ENCODE measurements around the gene STPG1. TPM values are rescaled to one million over a fixed set of nuclear protein-coding genes. Genes with fewer than 3 reads are reported as not detected.

Gene STPG1
- total RNA-seq, 1 experiment from 2014 or later, result 12.8 TPM

GRCh38 chr1:24338447-24338846, 75.1 kb downstream of the STPG1 start:
- no peak overlapping the region for H3K4me3 Mint-ChIP-seq
- no peaks in the 10 kb centered on the region; the same call in 1 of the 2 replicates for H3K27me3 Mint-ChIP-seq (ENCODE audit: low read depth)
- ATAC-seq (no peak), DNase-seq (ENCODE audit: low spot score) (no peak)
- no peaks in the 10 kb centered on the region for H3K36me3 Mint-ChIP-seq
- CTCF ChIA-PET, result interaction anchor here (1.8 kb wide), 1 partner anchor 52 kb away, joined by 4 read pairs; no protein-coding TSS in a partner anchor
- no peaks in the 10 kb centered on the region for H3K9me3 Mint-ChIP-seq
- POLR2A ChIA-PET, result no interaction called here
- H3K4me1 Mint-ChIP-seq, result peaks cover 64% of the 10 kb centered on the region
- no peak overlapping the region for H3K27ac Mint-ChIP-seq
- TF ChIP-seq ZNF396 (CRISPR knock-in tag; IDR thresholded peaks at IDR 0.05; ENCODE audit: borderline replicate concordance) (no peak), GRHL2 (CRISPR knock-in tag; IDR thresholded peaks at IDR 0.05; ENCODE audit: insufficient replicate concordance, severe bottlenecking) (no peak), OVOL2 (CRISPR knock-in tag; IDR thresholded peaks at IDR 0.05; ENCODE audit: borderline replicate concordance) (no peak), RORB (CRISPR knock-in tag; IDR thresholded peaks at IDR 0.05) (no peak), FOXP1 (CRISPR knock-in tag; IDR thresholded peaks at IDR 0.05; ENCODE audit: borderline replicate concordance) (no peak), MXD4 (CRISPR knock-in tag; IDR thresholded peaks at IDR 0.05; ENCODE audit: borderline replicate concordance) (no peak), IRF2 (CRISPR knock-in tag; IDR thresholded peaks at IDR 0.05; ENCODE audit: borderline replicate concordance, low read depth) (no peak), CREB1 (CRISPR knock-in tag; IDR thresholded peaks at IDR 0.05) (no peak), CTCF (IDR thresholded peaks at IDR 0.05) (no peak), ZNF425 (CRISPR knock-in tag; conservative IDR thresholded peaks at IDR 0.05) (no peak), GABPB1 (CRISPR knock-in tag; IDR thresholded peaks at IDR 0.05) (no peak), SMAD3 (CRISPR knock-in tag; IDR thresholded peaks at IDR 0.05; ENCODE audit: borderline replicate concordance) (no peak), USF1 (CRISPR knock-in tag; IDR thresholded peaks at IDR 0.05) (no peak), PREB (CRISPR knock-in tag; IDR thresholded peaks at IDR 0.05; ENCODE audit: borderline replicate concordance) (no peak), EMX1 (CRISPR knock-in tag; IDR thresholded peaks at IDR 0.05) (no peak), SOX15 (CRISPR knock-in tag; IDR thresholded peaks at IDR 0.05) (no peak)
- TF ChIP-seq, protein P1, sequence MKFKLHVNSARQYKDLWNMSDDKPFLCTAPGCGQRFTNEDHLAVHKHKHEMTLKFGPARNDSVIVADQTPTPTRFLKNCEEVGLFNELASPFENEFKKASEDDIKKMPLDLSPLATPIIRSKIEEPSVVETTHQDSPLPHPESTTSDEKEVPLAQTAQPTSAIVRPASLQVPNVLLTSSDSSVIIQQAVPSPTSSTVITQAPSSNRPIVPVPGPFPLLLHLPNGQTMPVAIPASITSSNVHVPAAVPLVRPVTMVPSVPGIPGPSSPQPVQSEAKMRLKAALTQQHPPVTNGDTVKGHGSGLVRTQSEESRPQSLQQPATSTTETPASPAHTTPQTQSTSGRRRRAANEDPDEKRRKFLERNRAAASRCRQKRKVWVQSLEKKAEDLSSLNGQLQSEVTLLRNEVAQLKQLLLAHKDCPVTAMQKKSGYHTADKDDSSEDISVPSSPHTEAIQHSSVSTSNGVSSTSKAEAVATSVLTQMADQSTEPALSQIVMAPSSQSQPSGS (CRISPR knock-in tag; IDR thresholded peaks at IDR 0.05; ENCODE audit: borderline replicate concordance, low read depth), result no peak

GRCh38 chr1:24337455-24337854, 76.1 kb downstream of the STPG1 start:
- no peaks in the 10 kb centered on the region; the same call in 1 of the 2 replicates for H3K27me3 Mint-ChIP-seq (ENCODE audit: low read depth)
- 0 out of 2 replicates have a peak overlapping the region, but pooled peaks have one; percentile 76 for H3K27ac Mint-ChIP-seq
- ChIA-PET POLR2A (no interaction called here), CTCF (interaction anchor here (1.0 to 1.5 kb wide), 3 partner anchors 54 to 139 kb away, joined by 3 to 5 read pairs (median 4); no protein-coding TSS in a partner anchor)
- ATAC-seq, result peak; percentile 24
- H3K4me3 Mint-ChIP-seq, result no peak overlapping the region
- no peaks in the 10 kb centered on the region for H3K9me3 Mint-ChIP-seq
- no peak for TF ChIP-seq TCF7 (CRISPR knock-in tag; IDR thresholded peaks at IDR 0.05; ENCODE audit: low read depth)
- TF ChIP-seq NR3C1 (CRISPR knock-in tag; conservative IDR thresholded peaks at IDR 0.05; ENCODE audit: low read depth), result no peak
- TF ChIP-seq SP1 (CRISPR knock-in tag; conservative IDR thresholded peaks at IDR 0.05), result no peak
- TF ChIP-seq MAX (CRISPR knock-in tag; IDR thresholded peaks at IDR 0.05), result no peak
- no peak for TF ChIP-seq ELF4 (CRISPR knock-in tag; IDR thresholded peaks at IDR 0.05; ENCODE audit: low read depth)
- TF ChIP-seq TP53 (CRISPR knock-in tag; IDR thresholded peaks at IDR 0.05), result no peak
- peak; percentile 61; the same call in 1 of the 2 replicates for TF ChIP-seq ZNF263 (CRISPR knock-in tag; IDR thresholded peaks at IDR 0.05; ENCODE audit: low read depth)
- no peak for TF ChIP-seq RELA (CRISPR knock-in tag; IDR thresholded peaks at IDR 0.05; ENCODE audit: borderline replicate concordance)
- TF ChIP-seq SOX15 (CRISPR knock-in tag; IDR thresholded peaks at IDR 0.05), result no peak
- 0 out of 2 replicates have a peak, but pooled peaks have one; percentile 7 for TF ChIP-seq ZNF423 (CRISPR knock-in tag; IDR thresholded peaks at IDR 0.05)
- TF ChIP-seq ZNF317 (CRISPR knock-in tag; IDR thresholded peaks at IDR 0.05; ENCODE audit: borderline replicate concordance, low read depth), result no peak
- DNase-seq (ENCODE audit: low spot score), result no peak
- H3K4me1 Mint-ChIP-seq, result peaks cover 63% of the 10 kb centered on the region
- H3K36me3 Mint-ChIP-seq, result no peaks in the 10 kb centered on the region

Measured in WTC11 (cell line).